ENCODE data around the gene EMC7. TPM values are rescaled to one million over a fixed set of nuclear protein-coding genes. Genes with fewer than 3 reads are reported as not detected.

Gene EMC7
- total and polyA plus RNA-seq, 8 donors = 47.1 to 87.5 (median 56.0) TPM

DNA sequence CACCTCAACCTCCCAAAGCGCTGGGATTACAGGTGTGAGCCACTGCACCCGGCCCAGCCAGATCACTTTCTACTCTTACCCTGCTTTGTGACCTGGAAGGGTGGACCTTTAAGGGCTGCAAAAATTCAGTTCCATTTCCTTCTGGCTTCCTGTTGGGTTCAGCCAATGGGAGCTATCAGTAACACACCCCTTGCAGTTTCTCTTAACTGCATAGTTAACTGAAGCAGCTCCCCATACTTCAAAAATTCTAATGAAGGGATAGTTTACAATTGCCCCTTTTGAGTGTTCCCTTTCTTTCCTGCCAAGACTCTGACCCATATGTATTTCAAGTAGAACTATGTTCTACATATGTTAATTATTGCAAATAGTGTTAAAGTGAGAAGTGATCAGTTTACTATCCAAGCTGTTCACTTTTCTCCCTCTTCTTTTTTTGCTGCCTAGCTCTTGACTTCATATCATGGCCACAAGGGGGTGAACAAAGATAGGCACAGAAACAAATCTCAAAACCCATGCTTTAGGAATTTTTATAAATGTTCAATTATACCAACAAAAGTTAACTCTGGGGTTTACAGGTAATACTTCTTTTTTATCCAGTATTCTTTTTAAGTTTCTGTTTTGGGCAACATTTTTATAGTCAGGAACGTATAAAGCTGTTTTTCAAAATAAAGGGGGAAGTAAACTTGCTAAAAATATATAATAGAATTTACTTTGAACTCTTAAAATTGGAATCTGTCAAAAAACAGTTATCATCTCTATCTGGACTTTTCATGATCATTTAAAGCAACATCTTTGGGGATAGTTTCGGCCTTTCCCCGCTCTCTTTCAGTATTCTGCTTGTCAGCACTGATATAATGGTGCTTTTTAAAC lies 8.4 kb upstream of the EMC7 start:
- H3K4me1 ChIP-seq = no peaks in the 10 kb centered on the region
- TF ChIP-seq, protein P1, sequence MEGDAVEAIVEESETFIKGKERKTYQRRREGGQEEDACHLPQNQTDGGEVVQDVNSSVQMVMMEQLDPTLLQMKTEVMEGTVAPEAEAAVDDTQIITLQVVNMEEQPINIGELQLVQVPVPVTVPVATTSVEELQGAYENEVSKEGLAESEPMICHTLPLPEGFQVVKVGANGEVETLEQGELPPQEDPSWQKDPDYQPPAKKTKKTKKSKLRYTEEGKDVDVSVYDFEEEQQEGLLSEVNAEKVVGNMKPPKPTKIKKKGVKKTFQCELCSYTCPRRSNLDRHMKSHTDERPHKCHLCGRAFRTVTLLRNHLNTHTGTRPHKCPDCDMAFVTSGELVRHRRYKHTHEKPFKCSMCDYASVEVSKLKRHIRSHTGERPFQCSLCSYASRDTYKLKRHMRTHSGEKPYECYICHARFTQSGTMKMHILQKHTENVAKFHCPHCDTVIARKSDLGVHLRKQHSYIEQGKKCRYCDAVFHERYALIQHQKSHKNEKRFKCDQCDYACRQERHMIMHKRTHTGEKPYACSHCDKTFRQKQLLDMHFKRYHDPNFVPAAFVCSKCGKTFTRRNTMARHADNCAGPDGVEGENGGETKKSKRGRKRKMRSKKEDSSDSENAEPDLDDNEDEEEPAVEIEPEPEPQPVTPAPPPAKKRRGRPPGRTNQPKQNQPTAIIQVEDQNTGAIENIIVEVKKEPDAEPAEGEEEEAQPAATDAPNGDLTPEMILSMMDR (IDR thresholded peaks at IDR 0.05) = peak; percentile 31 to 43
- ATAC-seq (no peak), DNase-seq (peak in 2 of 4 donors; percentile 8 to 46)
- intact Hi-C loops (cut with DNase I) = loop anchor here in 1 of 2 donors (5.0 kb wide), 1 partner anchor 102 kb away; the partner anchor contains the start of gene KATNBL1
- no peak overlapping the region for H3K27ac ChIP-seq
- no peak overlapping the region for H3K4me3 ChIP-seq
- no peaks in the 10 kb centered on the region for H3K36me3 ChIP-seq
- H3K9me3 ChIP-seq = no peaks in the 10 kb centered on the region
- H3K27me3 ChIP-seq = peaks cover 0 to 23% of the 10 kb centered on the region in 2 donors

DNA sequence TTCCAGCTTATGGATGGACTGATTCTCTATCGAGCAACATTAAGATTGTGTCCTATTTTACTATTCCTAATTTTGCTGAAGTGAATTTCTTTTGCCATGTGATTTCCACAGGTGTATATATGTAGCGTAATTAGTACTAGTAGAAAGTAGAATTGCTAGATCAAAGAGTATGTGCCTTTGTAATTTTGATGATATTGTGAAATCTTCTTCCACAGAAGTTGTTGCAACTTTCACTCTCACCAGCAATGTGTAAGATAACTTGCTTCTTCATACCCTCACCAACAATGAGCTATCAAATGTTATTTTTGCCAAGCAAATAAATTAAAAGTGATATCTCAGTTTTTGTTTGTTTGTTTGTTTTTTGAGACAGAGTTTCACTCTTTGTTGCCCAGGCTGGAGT lies 5.7 kb upstream of the EMC7 start:
- no peak for DNase-seq
- Histone ChIP-seq H3K9me3 (no peaks in the 10 kb centered on the region), H3K27ac (no peak overlapping the region), H3K27me3 (peaks cover 0 to under 1% of the 10 kb centered on the region in 2 donors), H3K4me3 (no peak overlapping the region), H3K4me1 (no peaks in the 10 kb centered on the region), H3K36me3 (no peaks in the 10 kb centered on the region)
- TF ChIP-seq, protein P1 (IDR thresholded peaks at IDR 0.05) = no peak
- intact Hi-C loops (cut with DNase I) = no loop called here
- ATAC-seq = no peak

DNA sequence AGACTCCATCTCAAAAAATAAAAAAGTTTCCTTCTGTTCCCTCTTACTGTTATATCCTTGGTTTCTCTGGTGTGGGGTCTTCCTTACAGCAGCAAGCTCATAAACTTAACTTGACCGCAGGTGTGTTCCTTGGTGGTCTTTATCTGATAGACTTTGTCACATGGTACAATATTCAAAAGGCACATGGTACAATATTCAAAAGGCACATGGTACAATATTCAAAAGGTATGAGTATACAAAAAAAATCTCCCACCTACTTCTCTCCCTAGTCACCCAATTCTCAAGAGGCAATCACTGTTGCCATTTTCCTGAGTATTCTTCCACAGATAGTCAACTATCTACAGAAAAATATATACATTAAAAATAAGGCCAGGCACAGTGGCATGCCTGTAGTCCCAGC lies 4.8 kb upstream of the EMC7 start:
- Histone ChIP-seq H3K27ac (no peak overlapping the region), H3K4me3 (no peak overlapping the region), H3K4me1 (no peaks in the 10 kb centered on the region), H3K36me3 (no peaks in the 10 kb centered on the region), H3K27me3 (no peaks in the 10 kb centered on the region), H3K9me3 (no peaks in the 10 kb centered on the region)
- DNase-seq (no peak), ATAC-seq (no peak)
- TF ChIP-seq, protein P1 (IDR thresholded peaks at IDR 0.05) = no peak
- intact Hi-C loops (cut with DNase I) = no loop called here

DNA sequence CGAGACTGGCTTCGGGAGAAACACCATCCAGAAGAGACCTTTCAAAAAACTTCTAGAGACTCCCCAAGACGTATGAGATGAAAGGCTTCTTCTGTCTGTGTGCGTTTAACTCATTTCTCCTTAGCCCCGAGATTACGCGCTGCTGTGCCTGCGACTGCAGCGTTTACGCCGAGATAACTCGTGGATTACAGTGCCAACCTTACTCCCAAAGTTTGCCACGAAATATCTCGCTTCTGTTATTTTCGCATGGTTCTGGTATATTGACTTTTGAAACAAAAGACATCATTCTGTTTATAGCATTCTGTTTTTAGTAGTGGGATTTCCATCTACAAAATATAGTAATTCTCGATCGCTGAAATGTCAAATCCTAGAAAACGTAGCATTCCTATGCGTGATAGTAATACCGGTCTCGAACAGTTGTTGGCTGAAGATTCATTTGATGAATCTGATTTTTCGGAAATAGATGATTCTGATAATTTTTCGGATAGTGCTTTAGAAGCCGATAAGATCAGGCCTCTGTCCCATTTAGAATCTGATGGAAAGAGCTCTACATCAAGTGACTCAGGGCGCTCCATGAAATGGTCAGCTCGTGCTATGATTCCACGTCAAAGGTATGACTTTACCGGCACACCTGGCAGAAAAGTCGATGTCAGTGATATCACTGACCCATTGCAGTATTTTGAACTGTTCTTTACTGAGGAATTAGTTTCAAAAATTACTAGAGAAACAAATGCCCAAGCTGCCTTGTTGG lies 688 bp upstream of the EMC7 start:
- H3K36me3 ChIP-seq = no peaks in the 10 kb centered on the region
- intact Hi-C loops (cut with DNase I) = no loop called here
- TF ChIP-seq, protein P1 (IDR thresholded peaks at IDR 0.05) = no peak
- H3K4me1 ChIP-seq = peaks cover 10 to 20% of the 10 kb centered on the region in 2 donors
- H3K27me3 ChIP-seq = no peaks in the 10 kb centered on the region
- H3K9me3 ChIP-seq = no peaks in the 10 kb centered on the region
- H3K27ac ChIP-seq = peak overlapping the region; percentile 87 to 90
- peak overlapping the region; percentile 70 to 87 for H3K4me3 ChIP-seq
- ATAC-seq (peak; percentile 56), DNase-seq (no peak)

DNA sequence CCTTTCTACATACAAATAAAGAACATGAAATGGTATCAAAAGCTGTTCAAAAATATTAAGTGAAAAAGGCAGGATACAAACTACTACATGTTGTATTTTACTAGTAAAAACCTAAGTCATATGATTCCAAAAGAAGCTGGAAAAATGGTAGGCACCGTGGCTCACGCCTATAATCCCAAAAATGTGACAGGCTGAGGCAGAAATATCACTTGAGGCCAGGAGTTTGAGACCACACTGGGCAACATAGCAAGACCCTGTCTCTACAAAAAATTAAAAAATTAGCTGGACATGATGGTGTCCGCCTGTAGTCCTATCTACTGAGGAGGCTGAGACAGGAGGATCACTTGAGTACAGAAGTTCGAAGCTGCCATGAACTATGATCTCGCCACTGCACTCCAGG lies 1.7 kb downstream of the EMC7 start:
- Histone ChIP-seq H3K36me3 (peaks cover 0 to 12% of the 10 kb centered on the region in 2 donors), H3K27me3 (no peaks in the 10 kb centered on the region), H3K27ac (no peak overlapping the region), H3K4me1 (peaks cover 10 to 20% of the 10 kb centered on the region in 2 donors), H3K4me3 (peak overlapping the region in 1 of 2 donors; percentile 70), H3K9me3 (no peaks in the 10 kb centered on the region)
- ATAC-seq = no peak
- intact Hi-C loops (cut with DNase I) = no loop called here
- DNase-seq = no peak
- TF ChIP-seq, protein P1 (IDR thresholded peaks at IDR 0.05) = no peak

Measured in left lung (tissue), 10 donors.